ENCODE data around the gene GCLC.
"Not testable (repeated sequence)": the region's sequence is repeated elsewhere in the genome, so short reads cannot be mapped to it uniquely, and the experiment has no call there.

Gene GCLC

DNA sequence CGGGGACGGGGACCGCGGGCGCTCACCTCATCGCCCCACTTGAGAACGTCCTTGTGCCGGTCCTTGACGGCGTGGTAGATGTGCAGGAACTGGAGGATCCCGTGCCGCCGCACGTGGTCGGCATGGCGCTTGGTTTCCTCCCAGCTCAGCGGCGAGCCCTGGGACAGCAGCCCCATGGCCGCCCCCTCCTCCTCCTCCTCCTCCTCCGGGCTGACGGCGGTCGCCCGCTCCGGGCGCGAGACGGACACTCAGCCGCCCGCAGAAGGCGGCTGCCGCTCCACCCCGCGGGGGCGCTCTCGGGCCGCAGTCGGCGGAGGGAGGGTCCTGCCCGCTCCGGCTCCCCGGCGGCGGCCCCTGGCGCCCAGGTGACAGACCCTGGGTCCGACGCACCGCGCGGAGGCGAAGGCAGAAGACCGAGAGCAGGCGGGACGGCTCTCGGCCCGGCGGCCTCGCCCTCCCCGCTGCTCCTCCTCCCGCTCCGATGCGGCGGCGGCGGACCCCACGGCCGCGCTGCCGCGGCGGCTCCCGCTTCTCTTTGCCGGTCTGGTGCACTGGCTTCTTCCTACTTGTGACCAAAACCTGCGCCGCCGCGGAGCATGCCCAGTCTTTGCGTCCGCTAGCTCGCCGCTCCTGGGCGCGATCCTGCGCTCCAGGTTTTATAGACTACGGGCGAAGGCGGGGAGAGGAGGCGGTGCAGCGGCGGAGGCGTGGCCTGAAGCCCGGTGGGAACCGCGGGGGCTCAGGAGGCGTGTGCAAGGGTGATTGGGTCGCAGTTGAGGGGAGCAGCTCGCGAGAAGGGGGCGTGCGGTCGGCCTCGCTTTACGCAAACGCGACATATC, at the start of gene GCLC:
Gene GCLC (minus strand): TSS at position 632 of the 839 bp plus-strand sequence. CDS start 456 bp downstream, at position 176.
- DNase-seq, result peak; percentile 91

DNA sequence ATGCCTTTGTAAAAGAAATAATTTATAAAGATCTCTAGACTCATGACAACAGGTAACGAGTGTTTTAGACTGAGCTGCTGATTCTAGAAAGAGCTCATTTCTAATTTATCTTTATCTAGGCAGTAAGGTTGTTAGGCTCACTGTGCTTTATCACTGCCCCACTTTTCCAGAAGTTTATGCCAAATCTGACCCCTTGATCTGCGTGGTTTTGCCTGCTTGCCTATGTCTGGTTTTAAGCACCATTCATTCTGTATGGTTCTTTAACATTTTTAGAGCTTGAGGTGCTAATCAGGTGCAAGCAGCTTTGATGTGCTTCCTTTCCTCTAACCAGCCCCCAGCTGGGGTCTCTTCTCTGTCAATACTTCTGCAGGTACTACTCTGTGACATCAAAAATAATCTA, 49.7 kb upstream of the GCLC start:
- no peak for DNase-seq

DNA sequence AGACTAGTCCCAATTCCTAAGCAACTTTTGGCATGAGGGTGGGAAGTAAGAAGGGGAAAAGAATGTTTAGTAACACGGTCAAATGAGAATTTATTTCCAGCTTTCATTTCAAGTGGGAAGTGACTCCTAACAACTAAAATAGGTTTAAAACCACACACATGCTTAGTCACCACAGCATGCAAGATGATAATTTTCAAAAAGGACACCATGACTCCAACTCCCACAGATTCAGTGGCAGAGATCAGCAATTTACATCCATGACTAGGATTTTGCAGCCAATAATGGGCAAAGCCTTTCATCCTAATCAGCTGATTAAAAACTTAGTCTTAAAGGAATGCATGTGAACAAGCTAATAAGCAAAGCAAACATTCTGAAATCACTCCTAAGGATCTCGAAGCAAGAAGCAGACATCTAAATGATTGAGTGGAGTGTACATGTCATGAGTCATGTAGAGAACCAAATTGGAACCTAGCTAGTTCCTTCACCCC, 48.1 kb upstream of the GCLC start:
- no peak for DNase-seq

DNA sequence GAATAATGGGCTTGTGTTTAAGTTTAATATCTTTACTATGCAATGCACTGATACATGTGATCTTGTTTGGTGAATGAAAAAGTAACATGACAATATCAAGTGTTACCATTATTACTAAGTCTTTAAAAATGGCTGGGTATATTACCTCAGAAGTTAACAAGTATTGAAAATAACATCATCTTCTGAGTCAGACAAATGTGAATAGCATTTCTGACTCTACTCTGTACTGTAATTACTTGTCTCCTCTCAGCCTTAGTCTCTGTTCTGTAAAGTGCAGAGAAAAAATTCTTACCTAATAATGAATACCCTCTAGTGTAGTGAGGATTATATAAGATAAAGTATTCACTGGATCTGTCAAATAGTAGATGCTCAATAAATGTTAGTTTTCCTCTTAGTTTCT, 47.0 kb upstream of the GCLC start:
- DNase-seq, result no peak

DNA sequence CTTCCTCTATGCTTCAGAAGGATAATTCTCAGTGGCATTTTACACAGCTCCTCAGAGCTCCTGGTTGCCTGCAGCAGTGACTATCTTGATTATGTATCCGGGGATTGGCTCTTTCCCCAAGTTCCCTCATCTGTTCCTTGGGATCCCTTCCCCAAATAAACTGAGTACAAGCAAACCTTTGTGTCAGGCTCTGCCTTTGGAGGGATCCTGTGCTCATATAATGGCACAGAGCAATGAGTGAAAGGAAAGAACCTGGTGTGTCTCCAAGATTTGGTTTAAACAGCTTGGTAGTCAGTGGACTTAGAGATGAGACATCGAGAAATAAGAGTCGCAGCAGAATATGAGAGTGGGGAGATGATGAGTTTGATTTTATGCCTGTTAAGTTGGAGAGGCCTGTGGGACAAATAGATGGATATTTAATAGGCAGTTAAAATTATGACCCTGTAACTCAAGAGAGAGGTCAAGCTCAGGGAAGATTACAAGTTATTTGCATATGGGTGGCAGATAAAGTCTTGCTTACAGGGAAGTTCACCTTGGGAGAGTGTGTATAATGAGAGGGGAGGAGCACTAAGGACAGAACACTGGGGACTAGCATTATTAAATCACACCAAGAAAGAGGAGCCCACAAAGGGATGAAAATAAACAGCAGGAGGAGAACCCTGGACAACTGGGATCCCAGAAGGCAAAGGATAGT, 44.1 kb upstream of the GCLC start:
- DNase-seq, result no peak

DNA sequence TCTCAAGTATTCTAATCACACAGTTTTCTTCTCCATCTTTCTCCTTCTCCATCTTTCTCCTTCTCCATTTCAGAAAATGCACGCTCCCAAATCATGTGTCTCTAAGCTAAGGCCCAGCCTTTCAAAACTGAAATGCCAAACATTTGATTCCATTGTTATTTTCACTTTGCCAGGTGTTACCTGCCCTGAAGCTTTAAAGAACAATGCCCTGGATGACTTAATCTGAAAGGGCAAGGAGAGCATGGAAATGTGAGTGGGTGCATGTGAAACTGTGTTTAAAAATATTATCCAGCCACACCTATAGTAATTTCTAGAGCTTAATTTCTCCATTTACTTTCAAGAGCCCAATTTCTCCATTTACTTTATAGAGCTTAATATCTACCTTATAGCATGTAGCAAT, 42.4 kb upstream of the GCLC start:
- DNase-seq, result no peak

DNA sequence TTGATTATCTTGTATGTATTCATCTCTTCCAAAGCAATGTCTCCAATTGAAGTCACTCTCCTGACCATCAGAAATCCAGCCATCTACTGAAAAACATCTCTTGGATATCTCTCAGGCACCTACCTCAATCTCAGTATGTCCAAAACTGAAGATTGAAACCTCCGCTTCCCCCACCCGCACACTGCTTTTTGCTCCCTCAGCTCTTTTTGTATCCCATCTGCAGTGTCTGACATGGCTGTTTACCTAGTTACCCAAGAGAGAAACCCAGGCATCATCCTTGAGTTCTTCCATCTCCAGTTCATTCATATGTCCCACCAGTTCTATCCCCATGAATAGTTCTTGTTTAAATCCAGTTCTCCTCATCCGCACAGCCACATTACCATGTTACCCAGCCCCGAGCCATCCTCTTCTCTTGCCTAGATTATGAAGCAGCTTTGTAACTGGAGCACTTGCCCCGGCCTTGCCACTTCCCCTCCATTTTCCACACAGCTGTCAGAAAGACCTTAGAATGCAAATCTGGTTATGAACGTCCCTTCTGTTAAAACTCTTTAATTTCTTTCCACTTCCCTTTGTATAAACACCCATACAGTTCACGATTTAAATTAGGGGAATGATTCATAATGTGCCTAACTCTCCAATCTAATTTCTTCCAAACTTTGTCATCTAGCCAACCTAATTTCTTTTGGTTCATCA, 40.5 kb upstream of the GCLC start:
- no peak for DNase-seq

DNA sequence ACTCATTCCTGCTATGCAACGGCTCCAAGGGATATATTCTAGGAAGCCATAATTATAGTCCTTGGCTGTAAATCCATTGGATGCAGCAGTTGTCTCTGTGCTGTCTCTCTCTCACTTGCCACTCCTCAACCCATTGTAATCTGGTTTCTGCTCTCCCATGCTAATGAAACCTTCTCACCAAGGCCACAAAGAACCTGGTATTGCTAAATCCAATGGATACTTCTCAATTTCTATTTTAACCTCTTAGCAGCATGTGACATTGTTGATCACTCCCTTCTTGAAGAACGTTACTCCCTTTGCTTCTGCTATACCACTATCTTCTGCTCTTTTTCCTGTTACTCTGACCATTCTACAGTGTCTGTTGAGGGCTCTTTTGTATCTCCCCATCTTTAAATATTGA, 39.8 kb upstream of the GCLC start:
- no peak for DNase-seq

DNA sequence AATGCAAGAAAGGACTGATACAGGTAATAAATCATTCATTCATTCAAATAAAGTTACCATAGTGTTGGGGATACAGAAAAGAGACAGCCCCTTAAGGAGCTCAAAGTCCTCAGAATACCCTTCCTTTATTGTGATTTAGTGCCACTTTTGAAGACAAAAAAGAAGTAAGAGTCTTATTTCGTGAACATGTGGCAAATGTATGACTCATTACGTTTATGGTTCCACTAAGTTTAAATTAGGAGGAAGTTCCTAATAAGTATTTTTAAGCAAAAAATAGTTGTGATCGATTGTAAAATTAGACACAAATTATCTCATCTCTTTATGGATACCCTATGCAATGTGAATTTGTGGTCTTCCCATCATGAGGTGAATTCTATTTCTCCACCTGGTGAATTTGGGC, 38.5 kb upstream of the GCLC start:
- no peak for DNase-seq

DNA sequence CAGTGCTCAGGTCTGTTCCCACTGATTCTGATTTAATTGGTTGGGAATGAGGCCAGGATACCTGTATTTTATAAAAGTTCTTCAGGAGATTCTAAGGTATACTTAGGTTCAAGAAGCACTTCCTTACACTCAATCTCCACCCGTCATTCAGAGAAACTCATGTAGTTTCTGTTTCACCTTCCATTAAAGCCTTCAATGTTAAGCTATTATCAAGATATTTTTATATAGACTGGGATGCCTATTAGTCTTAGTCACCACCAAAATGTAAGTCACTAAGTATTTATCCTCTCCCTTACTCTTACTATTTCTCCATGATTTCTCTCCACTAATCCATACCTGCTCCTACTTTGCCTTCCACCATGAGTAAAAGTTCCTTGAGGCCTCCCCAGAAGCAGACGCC, 38.1 kb upstream of the GCLC start:
- DNase-seq, result no peak

DNA sequence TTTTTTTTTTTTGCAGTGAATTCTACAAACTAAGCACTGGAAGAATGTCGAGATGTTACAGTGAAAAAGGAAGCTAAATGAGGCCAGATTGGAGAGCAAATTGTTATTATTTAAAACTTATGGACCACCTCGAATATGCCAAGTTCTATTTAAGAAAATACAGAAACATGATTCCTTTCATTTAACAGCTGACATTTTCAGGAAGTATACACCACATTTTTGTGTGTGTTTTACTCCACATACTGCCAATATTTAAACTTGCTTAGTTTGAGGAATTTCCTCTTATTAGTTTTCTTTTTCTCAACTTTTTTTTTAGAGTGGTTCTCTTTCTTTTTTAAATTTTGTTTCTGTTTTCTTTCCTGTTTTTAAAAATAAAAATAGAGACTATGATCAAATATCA, 37.0 kb upstream of the GCLC start:
- no peak for DNase-seq

DNA sequence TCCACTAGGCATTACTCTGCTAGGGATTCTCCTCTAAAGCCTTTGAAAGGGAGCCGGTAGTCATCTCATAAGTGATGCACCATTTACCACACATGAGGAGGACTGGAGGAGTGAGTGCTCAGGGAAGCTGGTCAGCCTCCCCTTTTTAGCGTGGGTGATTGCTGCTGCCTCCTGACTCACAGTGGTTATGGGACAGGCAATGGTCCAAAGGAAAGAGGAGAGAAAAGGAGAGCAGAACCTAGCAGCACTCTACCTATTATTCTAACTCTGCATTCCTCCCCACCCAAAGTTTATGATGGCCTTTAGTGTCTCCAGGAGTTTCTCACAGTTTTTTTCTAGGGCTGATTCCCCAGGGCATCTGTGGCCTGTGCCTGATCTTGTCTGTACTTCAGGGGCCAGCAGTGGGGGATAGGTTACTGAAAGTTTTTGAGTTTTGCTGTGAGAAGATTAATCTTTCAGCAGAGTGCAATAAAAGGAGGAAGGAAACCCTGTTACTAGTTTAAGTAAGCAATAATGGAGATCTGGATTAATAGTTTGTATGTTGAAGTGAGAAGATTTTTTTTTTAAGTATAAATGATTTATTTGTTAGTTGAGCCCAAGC, 36.4 kb upstream of the GCLC start:
- no peak for DNase-seq

DNA sequence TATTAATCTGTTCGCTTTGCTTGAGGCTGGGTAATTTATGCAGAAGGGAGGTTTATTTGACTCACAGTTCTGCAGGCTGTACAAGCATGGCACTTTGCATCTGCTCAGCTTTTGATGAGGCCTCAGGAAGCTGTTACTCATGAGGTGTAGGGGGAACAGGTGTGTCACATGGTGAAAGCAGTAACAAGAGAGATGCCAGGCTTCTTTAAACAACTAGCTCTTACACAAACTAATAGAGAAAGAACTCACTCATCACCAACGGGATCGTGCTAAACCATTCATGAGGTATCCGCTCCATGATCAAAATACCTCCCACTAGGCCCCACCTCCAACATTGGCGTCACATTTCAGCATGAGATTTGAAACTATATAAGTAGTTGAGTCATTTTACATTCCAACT, 34.4 kb upstream of the GCLC start:
- no peak for DNase-seq

DNA sequence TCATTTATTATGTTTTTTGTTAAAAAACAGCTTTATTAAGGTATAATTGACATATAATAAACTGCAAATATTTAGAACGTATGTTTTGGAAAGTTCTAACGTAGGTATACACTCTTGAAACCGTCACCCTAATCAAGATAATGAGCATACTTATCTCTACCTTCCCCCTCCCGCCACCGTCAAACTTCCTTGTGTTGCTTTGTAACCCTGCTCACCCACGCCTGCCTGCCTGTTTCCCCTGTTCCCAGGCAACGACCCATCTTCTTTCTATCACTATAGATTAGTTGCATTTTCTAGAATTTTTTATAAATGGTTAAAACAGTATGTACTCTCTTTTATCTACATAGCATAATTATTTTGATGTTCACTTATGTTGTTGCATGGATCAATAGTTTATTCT, 33.5 kb upstream of the GCLC start:
- no peak for DNase-seq

DNA sequence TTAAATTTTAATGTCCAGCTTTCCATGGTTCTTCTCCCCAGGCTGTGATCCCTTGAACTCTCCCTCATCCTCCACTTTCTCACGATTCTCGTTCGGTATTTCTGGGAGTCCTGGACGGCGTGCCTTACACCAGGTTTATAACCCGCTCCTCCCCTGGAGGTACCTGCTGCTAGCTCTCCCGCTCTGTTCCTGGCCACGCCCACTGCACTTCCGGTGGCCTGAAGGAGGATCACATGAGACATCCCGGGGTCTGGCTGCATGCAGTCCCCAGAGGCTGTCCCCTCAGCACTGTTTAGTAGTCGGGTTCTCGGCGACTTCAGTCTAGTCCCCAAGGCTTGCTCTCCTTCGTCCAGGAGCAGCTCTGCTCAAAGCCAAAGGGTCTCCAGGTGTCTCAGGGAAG, 28.4 kb upstream of the GCLC start:
- DNase-seq, result peak; percentile 18

DNA sequence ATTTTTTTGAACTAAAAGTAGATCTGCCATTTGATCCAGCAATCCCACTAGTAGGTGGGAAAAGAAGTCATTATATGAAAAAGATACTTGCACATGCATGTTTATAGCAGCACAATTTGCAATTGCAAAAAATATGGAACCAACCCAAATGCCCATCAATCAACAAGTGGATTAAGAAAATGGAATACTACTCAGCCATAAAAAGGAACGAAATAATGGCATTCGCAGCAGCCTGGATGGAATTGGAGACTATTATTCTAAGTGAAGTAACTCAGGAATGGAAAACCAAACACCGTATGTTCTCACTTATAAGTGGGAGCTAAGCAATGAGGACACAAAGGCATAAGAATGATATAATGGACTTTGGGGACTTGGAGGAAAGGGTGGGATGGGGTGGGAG, 27.5 kb upstream of the GCLC start:
- DNase-seq, result not testable (repeated sequence)

DNA sequence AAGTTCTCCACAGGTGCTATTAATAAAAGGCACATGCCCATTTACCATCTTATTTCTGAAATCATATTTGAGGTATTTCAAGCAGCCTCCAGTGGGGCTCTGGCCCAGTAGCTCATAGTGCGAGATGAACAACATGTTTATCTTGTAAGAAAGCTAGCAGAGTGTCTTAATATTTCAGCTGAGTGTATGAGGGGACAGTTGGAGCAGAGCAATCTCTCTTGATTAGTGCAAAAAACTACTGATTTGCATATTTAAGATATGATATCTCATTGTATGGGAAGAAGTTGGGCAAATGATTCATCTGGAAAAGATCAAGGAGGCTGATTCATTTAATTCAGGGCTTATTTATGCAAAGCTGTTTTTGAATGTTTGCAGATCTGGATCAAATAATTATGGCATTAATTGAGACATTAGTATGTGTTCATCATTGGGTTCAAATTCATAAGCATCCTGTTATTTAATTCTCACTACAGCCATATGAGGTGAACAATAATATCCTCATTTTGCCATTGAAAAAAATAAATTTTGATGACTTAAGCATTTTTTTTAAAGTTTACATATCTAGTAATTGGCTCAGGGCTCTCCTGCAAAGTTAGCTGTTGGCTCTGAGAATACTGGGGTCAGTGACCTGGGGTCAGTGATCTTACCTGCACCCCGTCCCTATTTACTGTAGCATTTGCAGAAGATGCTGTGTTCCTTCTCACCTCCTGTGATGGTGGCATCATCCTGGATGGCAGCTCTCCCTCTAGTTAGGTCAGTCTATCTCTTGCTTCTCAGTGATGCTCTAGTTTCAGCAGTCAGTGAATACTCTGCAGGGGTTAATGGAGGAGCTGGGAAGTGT, 24.1 kb upstream of the GCLC start:
- no peak for DNase-seq

DNA sequence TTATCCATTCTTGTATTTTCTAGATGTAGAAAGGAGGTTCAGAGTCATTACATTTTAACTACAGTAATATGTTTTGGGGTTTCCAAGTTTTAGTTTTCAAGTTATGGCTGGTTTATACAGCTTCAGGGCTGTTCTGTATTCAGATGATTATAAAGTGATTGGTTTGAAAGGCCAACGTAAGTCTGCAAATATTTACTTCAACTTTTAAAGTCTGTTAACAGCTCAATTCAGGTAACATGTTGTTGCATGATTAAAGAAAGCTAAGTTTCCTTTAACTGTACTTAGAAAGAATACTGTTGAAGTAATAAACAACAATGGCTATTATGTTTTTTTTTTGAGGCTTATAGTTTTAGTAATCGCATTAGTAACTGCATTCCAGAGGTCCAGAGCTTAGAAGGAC, 22.8 kb upstream of the GCLC start:
- DNase-seq, result no peak

DNA sequence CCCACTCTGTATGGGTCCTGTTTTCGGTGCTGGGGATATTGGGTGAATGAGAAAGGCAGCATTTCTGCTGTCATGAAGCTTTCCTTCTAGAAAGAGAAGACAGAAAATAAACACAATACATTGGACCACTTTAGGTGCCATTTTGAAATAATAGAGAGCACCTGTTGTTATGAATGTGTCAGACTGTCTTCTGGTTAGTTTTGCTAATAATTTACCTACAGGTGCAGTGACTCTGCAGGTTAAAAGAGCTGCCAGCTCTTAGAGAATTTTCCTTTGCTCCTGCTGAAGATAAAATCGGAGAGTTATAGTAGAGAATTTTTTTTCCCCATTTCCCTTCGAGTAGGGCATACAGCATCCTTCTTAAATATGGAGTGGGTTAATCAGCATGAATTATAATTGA, 21.9 kb upstream of the GCLC start:
- no peak for DNase-seq

DNA sequence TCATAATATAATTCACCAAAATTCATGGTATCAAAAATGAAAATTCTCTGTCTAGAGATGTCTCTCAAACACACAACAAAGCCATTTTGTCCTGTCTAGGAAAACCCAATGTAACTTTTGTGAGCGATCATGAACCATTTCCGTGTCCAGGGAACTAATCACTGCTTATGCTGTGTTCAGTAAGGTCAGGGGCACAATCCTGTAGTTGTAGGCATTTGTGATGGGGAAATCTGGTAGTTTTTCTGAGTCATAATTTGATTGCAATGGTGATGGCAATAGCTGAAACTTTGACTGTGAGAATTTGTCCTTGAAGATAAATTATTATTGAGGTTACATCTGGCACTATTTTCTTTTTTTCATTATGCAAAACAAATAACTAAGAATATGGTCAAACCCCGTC, 21.0 kb upstream of the GCLC start:
- DNase-seq, result no peak

DNA sequence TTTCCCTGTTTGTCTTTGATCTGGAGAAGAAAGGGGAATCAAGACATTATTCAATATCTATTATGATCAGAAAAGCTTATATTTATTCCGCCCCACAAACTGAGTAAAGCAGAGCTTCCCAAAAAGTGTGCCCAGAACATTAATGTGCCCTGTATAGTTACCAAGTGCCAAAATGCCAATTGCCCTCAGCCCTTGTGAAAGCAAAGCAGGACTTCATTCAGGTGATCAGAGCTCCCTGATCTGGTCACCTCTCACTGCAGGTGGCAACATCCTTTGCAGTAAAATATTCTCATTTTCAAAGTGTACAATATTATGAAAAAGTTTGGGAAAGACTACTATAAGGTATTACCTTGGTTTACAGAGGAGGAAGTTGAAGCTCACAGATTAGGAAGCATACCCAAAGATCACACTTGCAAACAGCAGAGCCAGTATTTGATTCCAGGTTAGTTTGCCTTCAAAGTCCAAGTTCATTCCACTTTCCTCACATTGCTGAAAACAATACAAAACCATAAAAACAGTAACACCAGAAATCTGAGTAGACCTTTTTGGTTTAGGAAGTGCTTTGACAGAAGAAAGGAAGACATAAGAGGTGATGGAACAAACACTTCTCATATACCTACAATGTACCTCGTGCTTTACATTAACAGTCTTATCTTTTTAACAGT, 19.6 kb upstream of the GCLC start:
- no peak for DNase-seq

Measured in NCI-H2029 (cell line).